Suprapubic skin (tissue), 4 donors: ENCODE measurements around the gene ROBO2.

Experiments used
- CTCF ChIP-seq, 2 donors: fragments of 200-600 bp in 1 of 2; fragments of 450-650 bp in 1 of 2; sonication (generic) in 1 of 2; IDR thresholded peaks; one replicate each; pipeline ENCODE4 v1.5.1; 2016 to 2019; ENCODE audit warnings: antibody characterized with exemption in 2 of 2, mild to moderate bottlenecking in 1 of 2, moderate library complexity in 1 of 2
- POLR2A ChIP-seq, 2 donors: fragments of 450-650 bp; IDR thresholded peaks; one replicate each; pipeline ENCODE4 v1.6.1; 2017; ENCODE audit warnings: antibody characterized with exemption in 2 of 2, mild to moderate bottlenecking in 2 of 2, moderate library complexity in 2 of 2
- POLR2AphosphoS5 ChIP-seq, 3 donors: sonication (generic); formaldehyde crosslinking; IDR thresholded peaks; one replicate each; pipeline ENCODE4 v1.6.1; 2017; ENCODE audit warnings: antibody characterized with exemption in 3 of 3

GRCh38 chr3:77052733-77053670, 13.1 kb downstream of the ROBO2 start:
- TF ChIP-seq CTCF (IDR thresholded peaks at IDR 0.05), result no peak
- TF ChIP-seq POLR2AphosphoS5 (IDR thresholded peaks at IDR 0.05), result no peak
- TF ChIP-seq POLR2A (IDR thresholded peaks at IDR 0.05), result no peak
